Esophagus muscularis mucosa (tissue), 4 donors: ENCODE measurements around the gene POLRMT. TPM values are rescaled to one million over a fixed set of nuclear protein-coding genes. Genes with fewer than 3 reads are reported as not detected.

Experiments used
- DNase-seq: peaks from one replicate; pipeline ENCODE4 v3.0.0-alpha.2; 2017; ENCODE audit errors: extremely low spot score
- H3K27ac ChIP-seq, 4 donors: fragments of 200-600 bp; sonication (generic); replicated peaks in 1 of 4; 1 replicate in 3 of 4; 2 replicates in 1 of 4; pipeline ENCODE4 v1.5.1; 2016 to 2019; ENCODE audit warnings: mild to moderate bottlenecking in 1 of 4
- H3K27me3 ChIP-seq, 4 donors: fragments of 200-600 bp; sonication (generic); one replicate each; pipeline versions ENCODE4 v1.5.1 to v1.6.0; 2016 to 2019
- H3K36me3 ChIP-seq, 4 donors: fragments of 200-600 bp; sonication (generic); one replicate each; pipeline ENCODE4 v1.5.1; 2016 to 2019
- H3K4me1 ChIP-seq, 4 donors: fragments of 200-600 bp; sonication (generic); one replicate each; pipeline ENCODE4 v1.5.1; 2016 to 2019
- H3K4me3 ChIP-seq, 4 donors: fragments of 200-600 bp; sonication (generic); 1 replicate in 2 of 4; 2 replicates in 2 of 4; pipeline ENCODE4 v1.5.1; 2016 to 2019; ENCODE audit warnings: mild to moderate bottlenecking in 4 of 4, moderate library complexity in 1 of 4
- H3K9me3 ChIP-seq, 4 donors: fragments of 200-600 bp; sonication (generic); 1 replicate in 3 of 4; 2 replicates in 1 of 4; pipeline ENCODE4 v1.5.1; 2016 to 2019
- EP300 ChIP-seq: sonication (generic); formaldehyde crosslinking; IDR thresholded peaks from one replicate; pipeline ENCODE4 v1.6.1; 2017; ENCODE audit warnings: antibody characterized with exemption
- POLR2A ChIP-seq: fragments of 450-650 bp; IDR thresholded peaks from one replicate; pipeline ENCODE4 v1.6.1; 2017; ENCODE audit warnings: antibody characterized with exemption, moderate library complexity, mild to moderate bottlenecking, low read depth
- POLR2AphosphoS5 ChIP-seq, 2 donors: sonication (generic); formaldehyde crosslinking; IDR thresholded peaks; one replicate each; pipeline ENCODE4 v1.6.1; 2017; ENCODE audit warnings: antibody characterized with exemption in 2 of 2
- WGBS: methylation state at CpG from one replicate; pipeline ENCODE4 v1.1.5; 2018; 5-methylcytosine and 5-hydroxymethylcytosine counted together
- intact Hi-C: fragments of 100-400 bp; cut with DNase I; formaldehyde crosslinking; loops from one replicate; pipeline ENCODE4 v1.15.1; 2023
- total RNA-seq, 4 donors: library from RNA; depleted of rRNA; stranded (reverse); fragments of >200 nt; gene quantifications; one replicate each; pipeline versions ENCODE4 v1.1.0 to v1.2.1, GENCODE V29; 2016
- TF ChIP-seq, protein P1 (sequence below), 3 experiments: fragments of 200-600 bp in 2 of 3; fragments of 450-650 bp in 1 of 3; sonication (generic) in 2 of 3; IDR thresholded peaks; one replicate each; pipeline ENCODE4 v1.5.1; 2017 to 2019; ENCODE audit warnings: antibody characterized with exemption in 3 of 3, mild to moderate bottlenecking in 2 of 3, moderate library complexity in 1 of 3

The POLRMT gene
- total RNA-seq, 4 donors from 2014 or later: 20.8 to 40.7 (median 30.4) TPM

DNA sequence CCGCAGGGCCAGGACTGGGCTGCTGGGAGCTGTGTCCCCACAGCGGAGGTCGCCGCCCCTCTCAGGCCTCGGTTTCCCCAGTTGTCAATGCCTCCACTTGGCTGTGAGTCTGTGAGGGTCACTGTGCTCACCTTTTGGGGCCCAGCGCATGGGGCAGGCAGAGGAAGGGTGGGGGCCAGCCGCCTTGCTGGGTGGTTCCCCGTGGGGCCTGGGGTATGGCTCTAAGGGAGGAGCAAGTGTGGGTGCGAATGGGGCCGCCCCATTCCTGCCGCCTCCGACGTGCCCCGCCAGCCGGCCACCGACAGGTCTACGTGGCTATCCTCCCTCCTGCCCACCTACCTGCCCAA is 5.5 kb upstream of the POLRMT start:
- Histone ChIP-seq H3K36me3 (no peaks in the 10 kb centered on the region), H3K27me3 (no peaks in the 10 kb centered on the region), H3K4me1 (peaks cover 20 to 37% (median 29%) of the 10 kb centered on the region in 4 donors), H3K4me3 (peak overlapping the region; percentile 56 to 63 (median 58)), H3K9me3 (no peaks in the 10 kb centered on the region), H3K27ac (peak overlapping the region in 3 of 4 donors; percentile 31 to 79 (median 73))
- intact Hi-C loops: no loop called here
- 73% methylated on average over 3 of the region's 17 CpGs for WGBS
- DNase-seq: no peak
- TF ChIP-seq POLR2A: no peak
- TF ChIP-seq POLR2AphosphoS5 (IDR thresholded peaks at IDR 0.05): no peak
- TF ChIP-seq, protein P1, sequence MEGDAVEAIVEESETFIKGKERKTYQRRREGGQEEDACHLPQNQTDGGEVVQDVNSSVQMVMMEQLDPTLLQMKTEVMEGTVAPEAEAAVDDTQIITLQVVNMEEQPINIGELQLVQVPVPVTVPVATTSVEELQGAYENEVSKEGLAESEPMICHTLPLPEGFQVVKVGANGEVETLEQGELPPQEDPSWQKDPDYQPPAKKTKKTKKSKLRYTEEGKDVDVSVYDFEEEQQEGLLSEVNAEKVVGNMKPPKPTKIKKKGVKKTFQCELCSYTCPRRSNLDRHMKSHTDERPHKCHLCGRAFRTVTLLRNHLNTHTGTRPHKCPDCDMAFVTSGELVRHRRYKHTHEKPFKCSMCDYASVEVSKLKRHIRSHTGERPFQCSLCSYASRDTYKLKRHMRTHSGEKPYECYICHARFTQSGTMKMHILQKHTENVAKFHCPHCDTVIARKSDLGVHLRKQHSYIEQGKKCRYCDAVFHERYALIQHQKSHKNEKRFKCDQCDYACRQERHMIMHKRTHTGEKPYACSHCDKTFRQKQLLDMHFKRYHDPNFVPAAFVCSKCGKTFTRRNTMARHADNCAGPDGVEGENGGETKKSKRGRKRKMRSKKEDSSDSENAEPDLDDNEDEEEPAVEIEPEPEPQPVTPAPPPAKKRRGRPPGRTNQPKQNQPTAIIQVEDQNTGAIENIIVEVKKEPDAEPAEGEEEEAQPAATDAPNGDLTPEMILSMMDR (IDR thresholded peaks at IDR 0.05): no peak
- no peak for TF ChIP-seq EP300

DNA sequence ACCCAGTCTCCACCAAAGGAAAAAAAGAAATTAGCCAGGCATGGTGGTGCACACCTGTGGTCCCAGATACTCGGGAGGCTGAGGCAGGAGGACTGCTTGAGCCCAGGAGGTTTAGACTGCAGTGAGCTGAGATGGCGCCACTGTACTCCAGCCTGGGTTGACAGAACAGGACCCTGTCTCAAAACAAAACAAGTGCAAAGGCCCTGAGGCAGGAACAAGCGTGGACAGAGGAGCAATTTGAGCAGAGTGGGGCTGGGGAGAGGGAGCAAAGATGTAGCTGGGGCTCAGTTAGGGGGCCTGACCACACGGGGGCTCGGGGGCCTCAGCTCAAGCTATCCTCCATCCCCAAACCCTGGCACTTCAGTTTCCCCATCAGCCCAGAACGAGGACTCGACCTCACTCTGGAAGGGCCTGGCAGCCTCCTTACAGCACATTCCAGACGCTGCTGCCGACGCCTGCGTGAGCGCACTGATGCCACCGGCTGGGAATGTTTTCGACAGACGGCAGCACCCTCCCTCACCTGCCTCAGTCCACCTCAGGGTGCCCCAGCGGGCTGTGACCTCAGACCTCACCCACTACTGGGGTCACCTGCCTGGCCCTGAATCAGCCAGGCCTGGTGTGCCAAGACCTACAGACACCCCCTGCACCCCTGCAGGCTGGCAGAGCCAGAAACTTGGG is 1.8 kb upstream of the POLRMT start:
- H3K27me3 ChIP-seq: no peaks in the 10 kb centered on the region
- peaks cover 0 to 17% (median 10%) of the 10 kb centered on the region in 4 donors for H3K36me3 ChIP-seq
- H3K27ac ChIP-seq: no peak overlapping the region
- TF ChIP-seq POLR2AphosphoS5 (IDR thresholded peaks at IDR 0.05) (no peak), EP300 (no peak), POLR2A (no peak)
- TF ChIP-seq, protein P1 (IDR thresholded peaks at IDR 0.05): no peak
- no peak for DNase-seq
- intact Hi-C loops: loop anchor here (5.0 kb wide), 1 partner anchor 58 kb away; no protein-coding TSS in a partner anchor
- H3K4me1 ChIP-seq: peaks cover 31 to 65% (median 50%) of the 10 kb centered on the region in 4 donors
- no peak overlapping the region for H3K4me3 ChIP-seq
- H3K9me3 ChIP-seq: no peaks in the 10 kb centered on the region
- WGBS: 85% methylated on average over 5 of the region's 16 CpGs

DNA sequence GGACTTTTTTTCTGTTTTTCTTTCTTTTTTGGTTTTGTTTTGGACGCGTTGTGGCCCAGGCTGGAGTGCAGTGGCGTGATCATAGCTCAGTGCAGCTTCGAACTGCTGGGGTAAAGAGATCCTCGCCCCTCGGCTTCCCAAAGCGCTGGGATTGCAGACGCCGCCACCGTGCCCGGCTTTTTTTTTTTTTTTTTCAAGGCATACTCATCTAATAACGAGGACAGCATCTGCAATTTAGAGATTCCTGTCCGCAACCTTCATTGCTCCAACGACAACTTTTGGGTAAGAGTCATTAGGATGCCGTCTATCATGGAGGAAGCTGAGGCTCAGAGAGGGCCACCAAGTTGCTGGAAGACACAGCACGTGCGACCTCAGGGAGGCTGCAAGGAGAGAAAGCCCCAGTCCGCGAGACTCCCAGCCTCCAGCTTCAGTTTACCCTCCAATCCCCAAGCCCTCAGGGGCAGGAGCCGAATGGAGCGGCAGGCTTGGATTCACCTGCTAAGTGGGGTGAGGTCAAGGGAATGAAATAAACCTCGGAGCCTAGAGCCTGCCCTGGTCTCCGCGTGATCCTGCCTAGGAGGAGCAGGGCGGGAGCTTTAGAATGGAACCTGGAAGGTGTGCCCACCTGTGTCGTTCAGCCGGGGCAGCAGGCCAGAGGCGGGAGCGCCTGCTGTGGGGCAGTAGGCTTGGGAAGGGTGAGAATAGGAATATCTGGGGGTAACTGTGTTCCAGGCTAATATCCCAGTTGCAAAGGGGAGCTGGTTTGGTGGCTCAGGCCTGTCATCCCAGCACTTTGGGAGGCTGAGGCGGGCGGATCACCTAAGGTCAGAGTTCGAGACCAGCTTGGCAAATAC is 676 bp upstream of the POLRMT start:
- no peaks in the 10 kb centered on the region for H3K9me3 ChIP-seq
- intact Hi-C loops: loop anchor here (5.0 kb wide), 1 partner anchor 57 kb away; no protein-coding TSS in a partner anchor
- peak overlapping the region; percentile 44 to 81 (median 78) for H3K27ac ChIP-seq
- peaks cover 27 to 62% (median 48%) of the 10 kb centered on the region in 4 donors for H3K4me1 ChIP-seq
- peaks cover 5 to 28% (median 18%) of the 10 kb centered on the region in 4 donors for H3K36me3 ChIP-seq
- no peak for DNase-seq
- H3K27me3 ChIP-seq: no peaks in the 10 kb centered on the region
- 17% methylated on average over 26 of the region's 32 CpGs for WGBS
- no peak for TF ChIP-seq POLR2A
- H3K4me3 ChIP-seq: peak overlapping the region; percentile 66 to 97 (median 91)

DNA sequence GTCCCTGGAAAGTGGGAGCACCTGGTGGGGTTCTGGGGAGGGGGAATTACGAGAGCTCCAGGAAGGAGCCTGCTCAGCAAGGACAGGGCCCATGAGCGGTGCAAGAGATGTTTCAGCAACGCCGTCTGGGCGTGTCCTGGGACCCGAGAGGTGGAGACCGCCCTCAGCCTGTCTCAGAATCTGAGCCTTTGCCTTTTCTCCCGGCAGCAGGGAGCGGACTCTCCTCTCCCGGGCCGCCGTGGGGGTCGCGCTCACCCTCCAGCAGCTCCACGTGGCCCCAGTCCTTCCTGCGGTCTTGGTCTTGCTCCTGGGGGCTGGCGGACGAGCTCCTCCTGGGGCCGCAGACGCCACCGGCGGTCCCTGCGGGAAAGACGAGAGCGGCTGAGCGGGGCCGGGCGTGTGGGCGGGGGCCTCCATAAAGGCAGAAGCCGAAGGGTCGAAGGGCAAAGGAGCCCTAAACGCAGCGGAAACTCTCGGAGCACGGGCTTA is 714 bp downstream of the POLRMT start:
- no peak for DNase-seq
- no peak for TF ChIP-seq POLR2AphosphoS5 (IDR thresholded peaks at IDR 0.05)
- no peak for TF ChIP-seq EP300
- no peak for TF ChIP-seq POLR2A
- TF ChIP-seq, protein P1 (IDR thresholded peaks at IDR 0.05): no peak
- Histone ChIP-seq H3K4me1 (peaks cover 20 to 54% (median 42%) of the 10 kb centered on the region in 4 donors), H3K9me3 (no peaks in the 10 kb centered on the region), H3K27me3 (no peaks in the 10 kb centered on the region), H3K27ac (peak overlapping the region; percentile 65 to 81 (median 78)), H3K36me3 (peaks cover 9 to 41% (median 31%) of the 10 kb centered on the region in 4 donors), H3K4me3 (peak overlapping the region; percentile 66 to 97 (median 91))
- intact Hi-C loops: loop anchor here (5.0 kb wide), 1 partner anchor 55 kb away; no protein-coding TSS in a partner anchor
- 3% methylated on average over 18 of the region's 35 CpGs for WGBS
